DOHH2 (cell line): ENCODE measurements around the gene PSMB2.

ENCODE experiments used
- H3F3A ChIP-seq: fragments of 200-600 bp; sonication (generic), shearing (Covaris generic); 2 replicates; pipeline ENCODE4 v1.6.0; 2016; ENCODE audit warnings: antibody characterized with exemption, mild to moderate bottlenecking; ENCODE audit not compliant: control insufficient read depth, insufficient read depth
- H3K27ac ChIP-seq: fragments of 200-600 bp; sonication (generic); 2 replicates; pipeline ENCODE4 v1.5.1; 2014; ENCODE audit warnings: low read depth, mild to moderate bottlenecking, low read length, moderate library complexity
- H3K27me3 ChIP-seq: fragments of 200-600 bp; sonication (generic); 2 replicates; pipeline ENCODE4 v1.6.1; 2014; ENCODE audit warnings: mild to moderate bottlenecking, low read length, mixed read lengths; ENCODE audit not compliant: control insufficient read depth
- H3K36me3 ChIP-seq: fragments of 200-600 bp; sonication (generic); 2 replicates; pipeline ENCODE4 v1.6.1; 2014; ENCODE audit warnings: mild to moderate bottlenecking, low read length, moderate library complexity, mixed read lengths; ENCODE audit not compliant: control insufficient read depth
- H3K4me1 ChIP-seq: fragments of 200-600 bp; sonication (generic); 2 replicates; pipeline ENCODE4 v1.6.1; 2014; ENCODE audit warnings: mild to moderate bottlenecking, low read length, mixed read lengths; ENCODE audit not compliant: control insufficient read depth
- H3K4me2 ChIP-seq: fragments of 200-600 bp; sonication (generic); 2 replicates; pipeline ENCODE4 v1.6.0; 2014; ENCODE audit warnings: mild to moderate bottlenecking, low read length, moderate library complexity
- H3K4me3 ChIP-seq: fragments of 200-600 bp; sonication (generic); 2 replicates; pipeline ENCODE4 v1.5.1; 2014; ENCODE audit warnings: mild to moderate bottlenecking, low read length, mixed read lengths
- H3K79me2 ChIP-seq: fragments of 200-600 bp; sonication (generic); 2 replicates; pipeline ENCODE4 v1.6.1; 2014; ENCODE audit warnings: mild to moderate bottlenecking, low read length, mixed read lengths; ENCODE audit not compliant: control insufficient read depth
- H3K9me2 ChIP-seq: fragments of 200-600 bp; sonication (generic); replicated peaks from 2 replicates; pipeline ENCODE4 v1.6.1; 2014; ENCODE audit warnings: mild to moderate bottlenecking, low read length, mixed read lengths; ENCODE audit not compliant: control insufficient read depth
- H3K9me3 ChIP-seq: fragments of 200-600 bp; sonication (generic); 2 replicates; pipeline ENCODE4 v1.6.1; 2014; ENCODE audit warnings: antibody characterized with exemption, low read length, mixed read lengths; ENCODE audit not compliant: control insufficient read depth, insufficient read depth
- H4K20me1 ChIP-seq: fragments of 200-600 bp; sonication (generic); 2 replicates; pipeline ENCODE4 v1.6.0; 2014; ENCODE audit warnings: low read depth, mild to moderate bottlenecking, antibody characterized with exemption, low read length, moderate library complexity; ENCODE audit not compliant: control insufficient read depth, insufficient read depth
- CTCF ChIP-seq: fragments of 200-600 bp; sonication (generic); IDR thresholded peaks from one replicate; pipeline ENCODE4 v1.5.1; 2014; ENCODE audit warnings: antibody characterized with exemption, mild to moderate bottlenecking, low read depth, low read length; ENCODE audit not compliant: poor library complexity, severe bottlenecking
- EZH2phosphoT487 ChIP-seq: fragments of 200-600 bp; sonication (generic); IDR thresholded peaks from 2 replicates; pipeline ENCODE4 v1.6.1; 2017; ENCODE audit warnings: borderline replicate concordance, mild to moderate bottlenecking, antibody characterized with exemption, low read length, moderate library complexity, mixed read lengths

Gene PSMB2

GRCh38 chr1:35571263-35571662 is 70.1 kb downstream of the PSMB2 start:
- H3K9me2 ChIP-seq, result no peaks in the 10 kb centered on the region
- H3K36me3 ChIP-seq, result no peaks in the 10 kb centered on the region
- H3K27me3 ChIP-seq, result peaks cover 21% of the 10 kb centered on the region
- no peak overlapping the region for H3K4me3 ChIP-seq
- no peaks in the 10 kb centered on the region for H3K79me2 ChIP-seq
- H3K27ac ChIP-seq, result no peak overlapping the region
- H3F3A ChIP-seq, result peaks cover 4% of the 10 kb centered on the region; the same call in 1 of the 2 replicates
- H3K9me3 ChIP-seq, result no peaks in the 10 kb centered on the region
- H4K20me1 ChIP-seq, result 0 out of 2 replicates have a peak, but pooled peaks cover 4% of the 10 kb centered on the region
- H3K4me1 ChIP-seq, result no peaks in the 10 kb centered on the region; the same call in 1 of the 2 replicates
- no peak overlapping the region for H3K4me2 ChIP-seq
- TF ChIP-seq CTCF, result no peak
- no peak for TF ChIP-seq EZH2phosphoT487

- H3K27me3 ChIP-seq, result peaks cover 17% of the 10 kb centered on the region; the same call in 1 of the 2 replicates
- H3K36me3 ChIP-seq, result no peaks in the 10 kb centered on the region
- H3F3A ChIP-seq, result peaks cover 3% of the 10 kb centered on the region; the same call in 1 of the 2 replicates
- H4K20me1 ChIP-seq, result 0 out of 2 replicates have a peak, but pooled peaks cover 4% of the 10 kb centered on the region
- no peaks in the 10 kb centered on the region for H3K79me2 ChIP-seq
- H3K4me1 ChIP-seq, result no peaks in the 10 kb centered on the region
- TF ChIP-seq CTCF (no peak), EZH2phosphoT487 (no peak)
- no peak overlapping the region for H3K4me2 ChIP-seq
- H3K4me3 ChIP-seq, result no peak overlapping the region
- no peak overlapping the region for H3K27ac ChIP-seq
- no peaks in the 10 kb centered on the region for H3K9me2 ChIP-seq
- H3K9me3 ChIP-seq, result no peaks in the 10 kb centered on the region
Measured at GRCh38 chr1:35570589-35571137, 70.7 kb downstream of the PSMB2 start.

GRCh38 chr1:35569936-35570335 is 71.4 kb downstream of the PSMB2 start:
- H3K27me3 ChIP-seq, result peaks cover 14% of the 10 kb centered on the region; the same call in 1 of the 2 replicates

More at GRCh38 chr1:35569936-35570335, 71.4 kb downstream of the PSMB2 start:
- Histone ChIP-seq H3K36me3 (peaks cover 4% of the 10 kb centered on the region), H3K9me3 (no peaks in the 10 kb centered on the region), H3K9me2 (no peaks in the 10 kb centered on the region), H4K20me1 (peaks cover 6% of the 10 kb centered on the region; the same call in 1 of the 2 replicates), H3K79me2 (no peaks in the 10 kb centered on the region), H3F3A (no peaks in the 10 kb centered on the region), H3K27ac (no peak overlapping the region), H3K4me1 (no peaks in the 10 kb centered on the region), H3K4me2 (no peak overlapping the region), H3K4me3 (no peak overlapping the region)
- no peak for TF ChIP-seq CTCF
- no peak for TF ChIP-seq EZH2phosphoT487
